ENCODE results near the gene THSD8. TPM values are rescaled to one million over a fixed set of nuclear protein-coding genes. Genes with fewer than 3 reads are reported as not detected.

Gene THSD8
- total and polyA plus RNA-seq, 8 donors = 2.9 to 8.3 (median 5.1) TPM; not detected in 5

GRCh38 chr19:12783849-12784393 lies 17.9 kb upstream of the THSD8 start:
- Histone ChIP-seq H3K36me3 (no peaks in the 10 kb centered on the region), H3K4me1 (peaks cover 72 to 96% (median 82%) of the 10 kb centered on the region in 4 donors), H3K27me3 (no peaks in the 10 kb centered on the region), H3K4me3 (peak overlapping the region in 2 of 4 donors; percentile 41 to 52), H3K9me3 (no peaks in the 10 kb centered on the region), H3K27ac (peak overlapping the region; percentile 92 to 100 (median 95))
- WGBS, 5 donors = 6 to 13% (median 8%) methylated on average over 2 to 19 of the region's 19 CpGs
- TF ChIP-seq POLR2AphosphoS5 (IDR thresholded peaks at IDR 0.05) = peak in 2 of 3 donors; percentile 2 to 9
- TF ChIP-seq EP300 (IDR thresholded peaks at IDR 0.05) = no peak
- DNase-seq = peak in 1 of 2 donors; percentile 73
- intact Hi-C loops (cut with DNase I; ENCODE audit: low total_unique reads) = no loop called here

- Histone ChIP-seq H3K9me3 (no peaks in the 10 kb centered on the region), H3K27me3 (no peaks in the 10 kb centered on the region), H3K4me1 (peaks cover 72 to 96% (median 82%) of the 10 kb centered on the region in 4 donors), H3K27ac (peak overlapping the region; percentile 92 to 100 (median 95)), H3K36me3 (no peaks in the 10 kb centered on the region), H3K4me3 (no peak overlapping the region)
- 37 to 49% (median 43%) methylated on average over 10 of the region's 10 CpGs for WGBS, 5 donors
- peak in 1 of 2 donors; percentile 38 for DNase-seq
- TF ChIP-seq POLR2A (IDR thresholded peaks at IDR 0.05) (no peak), POLR2AphosphoS5 (IDR thresholded peaks at IDR 0.05) (no peak), CTCF (IDR thresholded peaks at IDR 0.05) (no peak), EP300 (IDR thresholded peaks at IDR 0.05) (no peak)
- intact Hi-C loops (cut with DNase I; ENCODE audit: low total_unique reads) = no loop called here
Measured at GRCh38 chr19:12784394-12784870, 17.4 kb upstream of the THSD8 start.

- no peaks in the 10 kb centered on the region for H3K9me3 ChIP-seq
- TF ChIP-seq POLR2AphosphoS5 (IDR thresholded peaks at IDR 0.05) = no peak
- no peak for TF ChIP-seq EP300 (IDR thresholded peaks at IDR 0.05)
- no peak for TF ChIP-seq POLR2A (IDR thresholded peaks at IDR 0.05)
- TF ChIP-seq CTCF (IDR thresholded peaks at IDR 0.05) = no peak
- no peak overlapping the region for H3K4me3 ChIP-seq
- no peaks in the 10 kb centered on the region for H3K36me3 ChIP-seq
- peaks cover 74 to 92% (median 80%) of the 10 kb centered on the region in 4 donors for H3K4me1 ChIP-seq
- H3K27ac ChIP-seq = peak overlapping the region; percentile 92 to 100 (median 95)
- intact Hi-C loops (cut with DNase I; ENCODE audit: low total_unique reads) = no loop called here
- 25 to 40% (median 37%) methylated on average over 4 to 5 of the region's 5 CpGs for WGBS, 5 donors
- DNase-seq = peak in 1 of 2 donors; percentile 78
- no peaks in the 10 kb centered on the region for H3K27me3 ChIP-seq
Measured at GRCh38 chr19:12784871-12785430, 16.9 kb upstream of the THSD8 start.

- DNase-seq = peak in 1 of 2 donors; percentile 53
- intact Hi-C loops (cut with DNase I; ENCODE audit: low total_unique reads) = no loop called here
- Histone ChIP-seq H3K27ac (peak overlapping the region; percentile 92 to 100 (median 95)), H3K4me3 (no peak overlapping the region), H3K4me1 (peaks cover 76 to 88% (median 85%) of the 10 kb centered on the region in 4 donors), H3K27me3 (no peaks in the 10 kb centered on the region), H3K9me3 (no peaks in the 10 kb centered on the region), H3K36me3 (no peaks in the 10 kb centered on the region)
- no peak for TF ChIP-seq EP300 (IDR thresholded peaks at IDR 0.05)
- no peak for TF ChIP-seq CTCF (IDR thresholded peaks at IDR 0.05)
- TF ChIP-seq POLR2A (IDR thresholded peaks at IDR 0.05) = no peak
- no peak for TF ChIP-seq POLR2AphosphoS5 (IDR thresholded peaks at IDR 0.05)
- 37 to 62% (median 43%) methylated on average over 4 of the region's 4 CpGs for WGBS, 5 donors
Measured at GRCh38 chr19:12785431-12786031, 16.3 kb upstream of the THSD8 start.
